Natural killer cell (primary cell): ENCODE data around the gene CALN1. TPM values are rescaled to one million over a fixed set of nuclear protein-coding genes. Genes with fewer than 3 reads are reported as not detected.

ENCODE experiments used
- ATAC-seq, 3 donors: fragments of 150-1000 bp in 2 of 3; fragments of 200-7000 bp in 1 of 3; cut with Tn5 transposase; 1 replicate in 1 of 3; 2 replicates in 2 of 3; pipeline ENCODE4 v1.10.0; 2021; ENCODE audit warnings: mild to moderate bottlenecking in 2 of 3, moderate library complexity in 2 of 3
- DNase-seq, 2 donors: peaks; one replicate each; pipeline versions ENCODE4 v3.0.0 to v3.0.0-alpha.2; 2013 to 2021; ENCODE audit warnings: mixed read lengths in 1 of 2
- H3K27ac ChIP-seq: one replicate; pipeline ENCODE4 v1.5.1; 2013; ENCODE audit warnings: mild to moderate bottlenecking, low read length
- H3K27me3 ChIP-seq: one replicate; pipeline ENCODE4 v1.6.1; 2013; ENCODE audit warnings: low read length; ENCODE audit not compliant: control insufficient read depth, insufficient read depth
- H3K36me3 ChIP-seq: one replicate; pipeline ENCODE4 v1.6.1; 2013; ENCODE audit warnings: low read length; ENCODE audit not compliant: control insufficient read depth, insufficient read depth
- H3K4me1 ChIP-seq: one replicate; pipeline ENCODE4 v1.6.1; 2013; ENCODE audit warnings: low read length; ENCODE audit not compliant: control insufficient read depth, insufficient read depth
- H3K4me3 ChIP-seq: one replicate; pipeline ENCODE4 v1.5.1; 2013; ENCODE audit warnings: low read length
- H3K9me3 ChIP-seq: one replicate; pipeline ENCODE4 v1.6.1; 2013; ENCODE audit warnings: low read length; ENCODE audit not compliant: control insufficient read depth, insufficient read depth
- H3K27ac Mint-ChIP-seq, 2 donors: one replicate each; pipeline ENCODE4 v1.8.0; 2022; ENCODE audit warnings: mild to moderate bottlenecking in 2 of 2, mixed read lengths in 2 of 2, moderate library complexity in 1 of 2
- H3K27me3 Mint-ChIP-seq, 2 donors: one replicate each; pipeline ENCODE4 v1.8.0; 2022; ENCODE audit warnings: low read depth in 2 of 2, mixed read lengths in 2 of 2
- H3K36me3 Mint-ChIP-seq: one replicate; pipeline ENCODE4 v1.8.0; 2022; ENCODE audit warnings: mixed read lengths
- H3K4me1 Mint-ChIP-seq, 2 donors: one replicate each; pipeline ENCODE4 v1.8.0; 2022; ENCODE audit warnings: mixed read lengths in 2 of 2
- H3K4me3 Mint-ChIP-seq: one replicate; pipeline ENCODE4 v1.8.0; 2022; ENCODE audit warnings: mild to moderate bottlenecking, moderate library complexity, mixed read lengths
- H3K9me3 Mint-ChIP-seq, 2 donors: one replicate each; pipeline ENCODE4 v1.8.0; 2022; ENCODE audit warnings: mixed read lengths in 2 of 2
- WGBS: methylation state at CpG from one replicate; pipeline ENCODE4 v1.1.7; 2013; ENCODE audit warnings: missing lambda C conversion rate; ENCODE audit not compliant: insufficient coverage; 5-methylcytosine and 5-hydroxymethylcytosine counted together
- intact Hi-C: fragments of 100-400 bp; cut with micrococcal nuclease; formaldehyde crosslinking; loops from one replicate; pipeline ENCODE4 v1.14.2; 2022
- total RNA-seq, 4 donors: library from RNA; stranded (reverse); fragments of 120-200 nt in 1 of 4; gene quantifications; one replicate each; pipeline versions ENCODE4 v1.2.3 to v1.2.4, GENCODE V29; 2013 to 2022
- TF ChIP-seq, protein P1 (sequence below): fragments of 200-600 bp; IDR thresholded peaks from one replicate; pipeline ENCODE4 v1.8.0; 2022; ENCODE audit warnings: antibody characterized with exemption

CALN1 gene
- total RNA-seq, 3 donors from 2014 or later (not counting 1 experiment from before 2014, with no cell fraction given), result 0.18 TPM; not detected in 2

DNA sequence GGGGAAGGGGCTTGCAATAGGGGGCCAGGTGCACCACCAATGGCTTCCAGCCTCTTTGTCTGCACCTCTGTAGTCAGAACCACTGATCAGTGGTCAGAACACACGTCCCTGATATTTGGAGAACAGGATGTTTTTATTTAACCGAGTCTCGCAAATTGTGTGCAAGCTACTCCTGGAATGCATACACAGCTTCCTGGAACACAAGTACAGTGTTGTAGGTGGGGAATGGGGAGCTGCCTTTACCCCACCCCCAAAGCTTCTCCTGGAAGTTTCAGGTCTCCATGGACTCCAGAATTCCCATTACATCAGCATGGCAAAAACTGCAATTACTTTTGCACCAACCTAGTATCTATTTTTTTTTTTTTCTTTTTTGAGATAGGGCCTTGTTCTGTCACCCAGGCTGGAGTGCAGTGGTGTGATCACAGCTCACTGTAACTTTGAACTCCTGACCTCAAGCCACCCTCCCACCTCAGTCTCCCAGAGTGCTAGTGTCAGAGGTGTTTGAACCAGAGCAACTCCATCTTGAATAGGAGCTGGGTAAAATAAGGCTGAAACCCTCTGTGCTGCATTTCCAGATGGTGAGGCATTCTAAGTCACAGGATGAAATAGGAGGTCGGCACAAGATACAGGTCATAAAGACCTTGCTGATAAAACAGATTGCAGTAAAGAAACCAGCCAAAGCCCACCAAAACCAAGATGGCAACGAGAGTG is 374.0 kb downstream of the CALN1 start:
- Histone ChIP-seq H3K4me3 (no peak overlapping the region), H3K4me1 (no peaks in the 10 kb centered on the region), H3K27ac (no peak overlapping the region), H3K27me3 (no peaks in the 10 kb centered on the region), H3K36me3 (no peaks in the 10 kb centered on the region), H3K9me3 (peaks cover 4% of the 10 kb centered on the region)
- peaks cover 5 to 7% of the 10 kb centered on the region in 2 donors for H3K9me3 Mint-ChIP-seq
- DNase-seq (no peak), ATAC-seq (no peak)
- TF ChIP-seq, protein P1, sequence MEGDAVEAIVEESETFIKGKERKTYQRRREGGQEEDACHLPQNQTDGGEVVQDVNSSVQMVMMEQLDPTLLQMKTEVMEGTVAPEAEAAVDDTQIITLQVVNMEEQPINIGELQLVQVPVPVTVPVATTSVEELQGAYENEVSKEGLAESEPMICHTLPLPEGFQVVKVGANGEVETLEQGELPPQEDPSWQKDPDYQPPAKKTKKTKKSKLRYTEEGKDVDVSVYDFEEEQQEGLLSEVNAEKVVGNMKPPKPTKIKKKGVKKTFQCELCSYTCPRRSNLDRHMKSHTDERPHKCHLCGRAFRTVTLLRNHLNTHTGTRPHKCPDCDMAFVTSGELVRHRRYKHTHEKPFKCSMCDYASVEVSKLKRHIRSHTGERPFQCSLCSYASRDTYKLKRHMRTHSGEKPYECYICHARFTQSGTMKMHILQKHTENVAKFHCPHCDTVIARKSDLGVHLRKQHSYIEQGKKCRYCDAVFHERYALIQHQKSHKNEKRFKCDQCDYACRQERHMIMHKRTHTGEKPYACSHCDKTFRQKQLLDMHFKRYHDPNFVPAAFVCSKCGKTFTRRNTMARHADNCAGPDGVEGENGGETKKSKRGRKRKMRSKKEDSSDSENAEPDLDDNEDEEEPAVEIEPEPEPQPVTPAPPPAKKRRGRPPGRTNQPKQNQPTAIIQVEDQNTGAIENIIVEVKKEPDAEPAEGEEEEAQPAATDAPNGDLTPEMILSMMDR, result no peak
- intact Hi-C loops, result no loop called here
- WGBS, result 81% methylated on average over 5 of the region's 5 CpGs
- H3K27me3 Mint-ChIP-seq, result no peaks in the 10 kb centered on the region
- no peaks in the 10 kb centered on the region for H3K4me1 Mint-ChIP-seq
- H3K36me3 Mint-ChIP-seq, result no peaks in the 10 kb centered on the region
- H3K27ac Mint-ChIP-seq, result no peak overlapping the region
- no peak overlapping the region for H3K4me3 Mint-ChIP-seq

DNA sequence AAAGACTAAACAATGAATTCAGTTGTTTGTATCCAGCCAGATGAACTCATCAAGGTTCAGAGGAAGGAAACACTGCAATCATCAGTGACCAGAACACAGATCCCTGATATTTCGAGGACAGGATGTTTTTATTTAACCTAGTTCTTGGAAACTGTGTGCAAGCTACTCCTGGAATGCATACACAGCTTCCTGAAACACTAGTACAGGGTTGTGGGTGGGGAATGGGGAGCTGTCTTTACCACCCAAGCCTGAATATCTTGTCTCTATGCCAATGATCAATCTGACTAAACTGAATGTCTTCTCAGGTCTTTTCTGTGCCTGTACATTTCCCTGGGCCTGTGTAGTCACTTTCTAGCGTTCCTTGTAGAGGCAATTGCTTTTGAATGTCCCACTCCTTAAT is 374.6 kb downstream of the CALN1 start:
- DNase-seq (no peak), ATAC-seq (no peak)
- intact Hi-C loops, result no loop called here
- Histone ChIP-seq H3K4me3 (no peak overlapping the region), H3K9me3 (peaks cover 4% of the 10 kb centered on the region), H3K4me1 (no peaks in the 10 kb centered on the region), H3K36me3 (no peaks in the 10 kb centered on the region), H3K27me3 (no peaks in the 10 kb centered on the region), H3K27ac (no peak overlapping the region)
- Mint-ChIP-seq H3K27ac (no peak overlapping the region), H3K4me1 (no peaks in the 10 kb centered on the region), H3K27me3 (no peaks in the 10 kb centered on the region), H3K9me3 (peaks cover 5 to 7% of the 10 kb centered on the region in 2 donors), H3K4me3 (no peak overlapping the region), H3K36me3 (no peaks in the 10 kb centered on the region)
- WGBS, result 57% methylated on average over 2 of the region's 2 CpGs
- TF ChIP-seq, protein P1, result no peak

DNA sequence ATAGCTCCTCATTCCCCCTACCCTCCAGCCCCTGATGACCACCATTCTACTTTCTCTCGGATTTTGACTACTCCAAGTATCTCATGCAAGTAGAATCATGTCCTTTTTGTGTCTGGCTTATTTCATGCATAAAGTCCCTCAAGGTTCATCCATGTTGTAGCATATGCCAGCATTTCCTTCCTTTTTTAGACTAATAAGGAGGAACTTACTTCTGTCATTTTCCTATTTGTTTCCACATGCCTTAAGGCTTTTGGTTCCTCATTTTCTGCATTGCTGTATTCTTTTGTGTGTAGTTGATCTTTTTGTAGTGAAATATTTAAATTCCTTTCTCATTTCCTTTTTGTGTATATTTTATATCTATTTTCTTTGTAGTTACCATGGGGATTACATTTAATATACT is 376.9 kb downstream of the CALN1 start:
- H3K9me3 Mint-ChIP-seq, result peaks cover 2 to 4% of the 10 kb centered on the region in 2 donors
- Histone ChIP-seq H3K27ac (no peak overlapping the region), H3K27me3 (no peaks in the 10 kb centered on the region), H3K36me3 (no peaks in the 10 kb centered on the region), H3K4me1 (no peaks in the 10 kb centered on the region), H3K9me3 (no peaks in the 10 kb centered on the region), H3K4me3 (no peak overlapping the region)
- H3K27ac Mint-ChIP-seq, result no peak overlapping the region
- no peaks in the 10 kb centered on the region for H3K4me1 Mint-ChIP-seq
- DNase-seq (no peak), ATAC-seq (no peak)
- TF ChIP-seq, protein P1, result no peak
- intact Hi-C loops, result no loop called here
- no peaks in the 10 kb centered on the region for H3K36me3 Mint-ChIP-seq
- no peaks in the 10 kb centered on the region for H3K27me3 Mint-ChIP-seq
- WGBS, result 70% methylated on average over 1 of the region's 1 CpG
- no peak overlapping the region for H3K4me3 Mint-ChIP-seq

DNA sequence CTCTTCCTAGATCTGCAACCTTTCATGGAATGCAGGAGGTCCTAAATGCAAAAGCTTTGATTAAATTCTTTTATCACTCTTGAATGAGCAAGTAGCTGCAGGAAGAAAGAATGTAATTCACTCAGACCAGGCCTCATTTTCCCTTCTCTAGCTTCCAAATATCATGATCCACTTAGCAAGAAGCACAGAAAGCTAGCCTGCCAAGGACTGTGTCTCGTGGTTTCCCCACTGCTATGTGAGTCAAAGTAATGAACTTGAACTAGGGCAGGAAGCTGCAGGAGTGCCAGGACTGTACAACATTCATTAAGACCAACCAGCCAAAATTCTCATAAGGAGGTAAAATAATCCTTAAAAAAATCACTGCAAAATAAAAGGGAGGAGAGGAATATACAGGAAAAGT is 379.2 kb downstream of the CALN1 start:
- Histone ChIP-seq H3K4me1 (no peaks in the 10 kb centered on the region), H3K36me3 (no peaks in the 10 kb centered on the region), H3K9me3 (no peaks in the 10 kb centered on the region), H3K27me3 (no peaks in the 10 kb centered on the region), H3K4me3 (no peak overlapping the region), H3K27ac (no peak overlapping the region)
- intact Hi-C loops, result no loop called here
- no peak for DNase-seq
- no peak for ATAC-seq
- H3K9me3 Mint-ChIP-seq, result peaks cover 2 to 4% of the 10 kb centered on the region in 2 donors
- WGBS, result 30% methylated on average over 1 of the region's 1 CpG
- no peak overlapping the region for H3K4me3 Mint-ChIP-seq
- H3K36me3 Mint-ChIP-seq, result no peaks in the 10 kb centered on the region
- H3K4me1 Mint-ChIP-seq, result no peaks in the 10 kb centered on the region
- TF ChIP-seq, protein P1, result no peak
- H3K27me3 Mint-ChIP-seq, result no peaks in the 10 kb centered on the region
- no peak overlapping the region for H3K27ac Mint-ChIP-seq
